ENCODE measurements around the gene GPR161.

GRCh38 chr1:168135921-168136708, 615 bp downstream of the GPR161 start:
- TF ChIP-seq, protein P1, sequence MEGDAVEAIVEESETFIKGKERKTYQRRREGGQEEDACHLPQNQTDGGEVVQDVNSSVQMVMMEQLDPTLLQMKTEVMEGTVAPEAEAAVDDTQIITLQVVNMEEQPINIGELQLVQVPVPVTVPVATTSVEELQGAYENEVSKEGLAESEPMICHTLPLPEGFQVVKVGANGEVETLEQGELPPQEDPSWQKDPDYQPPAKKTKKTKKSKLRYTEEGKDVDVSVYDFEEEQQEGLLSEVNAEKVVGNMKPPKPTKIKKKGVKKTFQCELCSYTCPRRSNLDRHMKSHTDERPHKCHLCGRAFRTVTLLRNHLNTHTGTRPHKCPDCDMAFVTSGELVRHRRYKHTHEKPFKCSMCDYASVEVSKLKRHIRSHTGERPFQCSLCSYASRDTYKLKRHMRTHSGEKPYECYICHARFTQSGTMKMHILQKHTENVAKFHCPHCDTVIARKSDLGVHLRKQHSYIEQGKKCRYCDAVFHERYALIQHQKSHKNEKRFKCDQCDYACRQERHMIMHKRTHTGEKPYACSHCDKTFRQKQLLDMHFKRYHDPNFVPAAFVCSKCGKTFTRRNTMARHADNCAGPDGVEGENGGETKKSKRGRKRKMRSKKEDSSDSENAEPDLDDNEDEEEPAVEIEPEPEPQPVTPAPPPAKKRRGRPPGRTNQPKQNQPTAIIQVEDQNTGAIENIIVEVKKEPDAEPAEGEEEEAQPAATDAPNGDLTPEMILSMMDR (conservative IDR thresholded peaks at IDR 0.05; ENCODE audit: low read length), result no peak
- no peak for TF ChIP-seq EZH2phosphoT487 (IDR thresholded peaks at IDR 0.05; ENCODE audit: borderline replicate concordance, low read depth, low read length)
